ENCODE results near the gene MMEL1. TPM values are rescaled to one million over a fixed set of nuclear protein-coding genes. Genes with fewer than 3 reads are reported as not detected.
A peak's percentile ranks its signal among the peaks of the same experiment; 100 is the strongest.

Gene MMEL1
- total and polyA plus RNA-seq, 4 experiments from 2014 or later = 0.67 to 8.1 (median 3.2) TPM

- POLR2A ChIA-PET (ENCODE audit: partially characterized antibody) = interaction anchor here (1.3 to 2.4 kb wide), 6 partner anchors 57 to 116 kb away, joined by 6 to 12 read pairs (median 8); partner anchors contain the start of genes PANK4 and TNFRSF14
- Histone ChIP-seq H3K9me3 (ENCODE audit: control insufficient read depth in 1 of 2, low read length in 2 of 2) (no peaks in the 10 kb centered on the region), H3K36me3 (ENCODE audit: insufficient read depth, low read length) (no peaks in the 10 kb centered on the region), H3K27me3 (ENCODE audit: insufficient read depth, low read length) (no peaks in the 10 kb centered on the region), H3K4me3 (ENCODE audit: low read length in 2 of 2) (peak overlapping the region in 1 of 2 donors; percentile 83), H3K27ac (ENCODE audit: low read depth, low read length) (peak overlapping the region; percentile 99), H3K4me1 (ENCODE audit: insufficient read depth, low read length) (peaks cover 16% of the 10 kb centered on the region)
- CTCF ChIA-PET (ENCODE audit: partially characterized antibody) = no interaction called here
- peak overlapping the region; percentile 85 to 94 (median 88) for H3K4me3 Mint-ChIP-seq
- peaks cover 0 to 14% (median 9%) of the 10 kb centered on the region in 8 donors for H3K9me3 Mint-ChIP-seq
- H3K4me1 Mint-ChIP-seq = peaks cover 2 to 21% (median 10%) of the 10 kb centered on the region in 4 donors
- peaks cover 3 to 4% of the 10 kb centered on the region in 2 donors for H3K36me3 Mint-ChIP-seq
- H3K27me3 Mint-ChIP-seq = no peaks in the 10 kb centered on the region
- no peak for DNase-seq
- intact Hi-C loops (cut with micrococcal nuclease) = loop anchor here (1.0 to 5.0 kb wide), 2 partner anchors 198 to 510 kb away; no protein-coding TSS in a partner anchor
- H3K27ac Mint-ChIP-seq = peak overlapping the region; percentile 85 to 99 (median 96)
These were observed 9.3 kb upstream of the MMEL1 start for GRCh38 chr1:2642131-2642559.

- Histone ChIP-seq H3K4me3 (ENCODE audit: low read length in 2 of 2) (peak overlapping the region in 1 of 2 donors; percentile 83), H3K9me3 (ENCODE audit: control insufficient read depth in 1 of 2, low read length in 2 of 2) (no peaks in the 10 kb centered on the region), H3K27ac (ENCODE audit: low read depth, low read length) (peak overlapping the region; percentile 99), H3K27me3 (ENCODE audit: insufficient read depth, low read length) (no peaks in the 10 kb centered on the region), H3K4me1 (ENCODE audit: insufficient read depth, low read length) (peaks cover 16% of the 10 kb centered on the region), H3K36me3 (ENCODE audit: insufficient read depth, low read length) (no peaks in the 10 kb centered on the region)
- no peak for DNase-seq
- H3K27me3 Mint-ChIP-seq = peaks cover 0 to 1% of the 10 kb centered on the region in 2 donors
- peak overlapping the region in 6 of 8 donors; percentile 54 to 94 (median 87) for H3K4me3 Mint-ChIP-seq
- peak overlapping the region in 1 of 7 donors; percentile 99 for H3K27ac Mint-ChIP-seq
- ChIA-PET POLR2A (ENCODE audit: partially characterized antibody) (interaction anchor here (1.5 kb wide), 1 partner anchor 56 kb away, joined by 6 read pairs; no protein-coding TSS in a partner anchor), CTCF (ENCODE audit: partially characterized antibody) (no interaction called here)
- peaks cover 2 to 21% (median 11%) of the 10 kb centered on the region in 4 donors for H3K4me1 Mint-ChIP-seq
- H3K9me3 Mint-ChIP-seq = peaks cover 0 to 11% (median 5%) of the 10 kb centered on the region in 8 donors
- peaks cover 0 to 3% of the 10 kb centered on the region in 2 donors for H3K36me3 Mint-ChIP-seq
- intact Hi-C loops (cut with micrococcal nuclease) = loop anchor here (1.0 to 5.0 kb wide), 2 partner anchors 199 to 509 kb away; no protein-coding TSS in a partner anchor
These were observed 8.7 kb upstream of the MMEL1 start for GRCh38 chr1:2641381-2642130.

GRCh38 chr1:2640626-2641025 is 7.8 kb upstream of the MMEL1 start:
- POLR2A ChIA-PET (ENCODE audit: partially characterized antibody) = interaction anchor here (1.5 kb wide), 1 partner anchor 55 kb away, joined by 6 read pairs; no protein-coding TSS in a partner anchor
- H3K27me3 Mint-ChIP-seq = peaks cover 0 to 1% of the 10 kb centered on the region in 2 donors
- Histone ChIP-seq H3K4me1 (ENCODE audit: insufficient read depth, low read length) (peaks cover 16% of the 10 kb centered on the region), H3K27me3 (ENCODE audit: insufficient read depth, low read length) (no peaks in the 10 kb centered on the region), H3K36me3 (ENCODE audit: insufficient read depth, low read length) (no peaks in the 10 kb centered on the region), H3K27ac (ENCODE audit: low read depth, low read length) (no peak overlapping the region), H3K4me3 (ENCODE audit: low read length in 2 of 2) (no peak overlapping the region), H3K9me3 (ENCODE audit: control insufficient read depth in 1 of 2, low read length in 2 of 2) (no peaks in the 10 kb centered on the region)
- CTCF ChIA-PET (ENCODE audit: partially characterized antibody) = no interaction called here
- no peak for DNase-seq
- H3K9me3 Mint-ChIP-seq = peaks cover 0 to 6% (median 0%) of the 10 kb centered on the region in 8 donors
- intact Hi-C loops (cut with micrococcal nuclease) = loop anchor here (5.0 kb wide), 1 partner anchor 508 kb away; no protein-coding TSS in a partner anchor
- H3K36me3 Mint-ChIP-seq = peaks cover 0 to 3% of the 10 kb centered on the region in 2 donors
- H3K27ac Mint-ChIP-seq = no peak overlapping the region
- H3K4me1 Mint-ChIP-seq = peaks cover 2 to 21% (median 12%) of the 10 kb centered on the region in 4 donors
- H3K4me3 Mint-ChIP-seq = no peak overlapping the region

GRCh38 chr1:2639607-2640521 is 7.0 kb upstream of the MMEL1 start:
- DNase-seq = no peak
- Histone ChIP-seq H3K4me3 (ENCODE audit: low read length in 2 of 2) (no peak overlapping the region), H3K9me3 (ENCODE audit: control insufficient read depth in 1 of 2, low read length in 2 of 2) (no peaks in the 10 kb centered on the region), H3K27ac (ENCODE audit: low read depth, low read length) (no peak overlapping the region), H3K36me3 (ENCODE audit: insufficient read depth, low read length) (no peaks in the 10 kb centered on the region), H3K4me1 (ENCODE audit: insufficient read depth, low read length) (peaks cover 16% of the 10 kb centered on the region), H3K27me3 (ENCODE audit: insufficient read depth, low read length) (no peaks in the 10 kb centered on the region)
- Mint-ChIP-seq H3K4me3 (peak overlapping the region in 1 of 8 donors; percentile 4), H3K9me3 (peaks cover 0 to 4% (median 0%) of the 10 kb centered on the region in 8 donors), H3K4me1 (peaks cover 2 to 21% (median 12%) of the 10 kb centered on the region in 4 donors), H3K27ac (peak overlapping the region in 2 of 7 donors; percentile 70 to 93), H3K36me3 (peaks cover 0 to 3% of the 10 kb centered on the region in 2 donors), H3K27me3 (peaks cover 0 to 1% of the 10 kb centered on the region in 2 donors)
- CTCF ChIA-PET (ENCODE audit: partially characterized antibody) = no interaction called here
- POLR2A ChIA-PET (ENCODE audit: partially characterized antibody) = interaction anchor here (0.6 to 3.1 kb wide), 2 partner anchors 53 to 55 kb away, joined by 3 to 7 read pairs; partner anchors contain the start of gene PRXL2B
- intact Hi-C loops (cut with micrococcal nuclease) = loop anchor here (5.0 kb wide), 1 partner anchor 508 kb away; no protein-coding TSS in a partner anchor

- intact Hi-C loops (cut with micrococcal nuclease) = no loop called here
- H3K27me3 ChIP-seq (ENCODE audit: insufficient read depth, low read length) = no peaks in the 10 kb centered on the region
- peaks cover 2 to 21% (median 12%) of the 10 kb centered on the region in 4 donors for H3K4me1 Mint-ChIP-seq
- ChIA-PET CTCF (ENCODE audit: partially characterized antibody) (no interaction called here), POLR2A (ENCODE audit: partially characterized antibody) (interaction anchor here (0.6 to 3.1 kb wide), 3 partner anchors 52 to 84 kb away, joined by 3 to 7 read pairs (median 5); partner anchors contain the start of genes PRXL2B and TNFRSF14)
- H3K9me3 Mint-ChIP-seq = peaks cover 0 to 4% (median 0%) of the 10 kb centered on the region in 8 donors
- H3K27ac Mint-ChIP-seq = peak overlapping the region in 1 of 7 donors; percentile 24
- H3K36me3 Mint-ChIP-seq = peaks cover 0 to 3% of the 10 kb centered on the region in 2 donors
- no peak overlapping the region for H3K4me3 ChIP-seq (ENCODE audit: low read length in 2 of 2)
- no peak overlapping the region for H3K27ac ChIP-seq (ENCODE audit: low read depth, low read length)
- no peak overlapping the region for H3K4me3 Mint-ChIP-seq
- peaks cover 16% of the 10 kb centered on the region for H3K4me1 ChIP-seq (ENCODE audit: insufficient read depth, low read length)
- H3K9me3 ChIP-seq (ENCODE audit: control insufficient read depth in 1 of 2, low read length in 2 of 2) = no peaks in the 10 kb centered on the region
- peaks cover 0 to 1% of the 10 kb centered on the region in 2 donors for H3K27me3 Mint-ChIP-seq
- H3K36me3 ChIP-seq (ENCODE audit: insufficient read depth, low read length) = no peaks in the 10 kb centered on the region
- DNase-seq = no peak
These were observed 6.4 kb upstream of the MMEL1 start for GRCh38 chr1:2639203-2639602.

- H3K4me1 ChIP-seq (ENCODE audit: insufficient read depth, low read length) = peaks cover 14% of the 10 kb centered on the region
- no peak overlapping the region for H3K4me3 ChIP-seq (ENCODE audit: low read length in 2 of 2)
- H3K27me3 Mint-ChIP-seq = peaks cover 0 to 1% of the 10 kb centered on the region in 2 donors
- no peaks in the 10 kb centered on the region for H3K27me3 ChIP-seq (ENCODE audit: insufficient read depth, low read length)
- no peaks in the 10 kb centered on the region for H3K36me3 ChIP-seq (ENCODE audit: insufficient read depth, low read length)
- H3K36me3 Mint-ChIP-seq = peaks cover 0 to 2% of the 10 kb centered on the region in 2 donors
- no peaks in the 10 kb centered on the region for H3K9me3 ChIP-seq (ENCODE audit: control insufficient read depth in 1 of 2, low read length in 2 of 2)
- DNase-seq = no peak
- H3K27ac Mint-ChIP-seq = peak overlapping the region in 4 of 7 donors; percentile 36 to 69 (median 46)
- no peak overlapping the region for H3K27ac ChIP-seq (ENCODE audit: low read depth, low read length)
- peaks cover 2 to 17% (median 9%) of the 10 kb centered on the region in 4 donors for H3K4me1 Mint-ChIP-seq
- ChIA-PET CTCF (ENCODE audit: partially characterized antibody) (no interaction called here), POLR2A (ENCODE audit: partially characterized antibody) (interaction anchor here (1.6 to 3.1 kb wide), 2 partner anchors 51 to 83 kb away, joined by 5 to 7 read pairs; partner anchors contain the start of genes PRXL2B and TNFRSF14)
- peak overlapping the region in 1 of 8 donors; percentile 72 for H3K4me3 Mint-ChIP-seq
- peaks cover 0 to 4% (median 0%) of the 10 kb centered on the region in 8 donors for H3K9me3 Mint-ChIP-seq
- intact Hi-C loops (cut with micrococcal nuclease) = no loop called here
These were observed 5.8 kb upstream of the MMEL1 start for GRCh38 chr1:2638466-2639115.
